Kidney (tissue), 14 donors: Measurements from ENCODE around the gene HSBP1L1. TPM values are rescaled to one million over a fixed set of nuclear protein-coding genes. Genes with fewer than 3 reads are reported as not detected.

Source experiments
- DNase-seq, 5 donors: peaks; one replicate each; pipeline ENCODE4 v3.0.0-alpha.2; 2013 to 2020
- FAIRE-seq: peaks from 2 replicates; lab custom pipeline; 2012; peaks lifted over from hg19 to GRCh38; lab: Jason Lieb, UNC
- H3K27ac ChIP-seq, 2 donors: one replicate each; pipeline ENCODE4 v1.7.0; 2013; ENCODE audit warnings: low read depth in 2 of 2, low read length in 2 of 2, inconsistent platforms in 1 of 2
- H3K27me3 ChIP-seq: one replicate; pipeline ENCODE4 v1.7.1; 2013; ENCODE audit warnings: low read length, inconsistent platforms; ENCODE audit not compliant: control insufficient read depth, insufficient read depth
- H3K36me3 ChIP-seq, 3 donors: one replicate each; pipeline versions ENCODE4 v1.7.0 to v1.7.1; 2013; ENCODE audit warnings: low read length in 3 of 3, control low read depth in 1 of 3, inconsistent platforms in 1 of 3; ENCODE audit not compliant: insufficient read depth in 3 of 3, control insufficient read depth in 2 of 3
- H3K4me1 ChIP-seq, 3 donors: one replicate each; pipeline versions ENCODE4 v1.7.0 to v1.7.1; 2013; ENCODE audit warnings: low read length in 3 of 3, inconsistent platforms in 1 of 3, low read depth in 1 of 3; ENCODE audit not compliant: control insufficient read depth in 2 of 3, insufficient read depth in 2 of 3
- H3K4me3 ChIP-seq, 3 donors: one replicate each; pipeline versions ENCODE4 v1.7.0 to v1.8.1; 2013; ENCODE audit warnings: low read length in 3 of 3, control low read depth in 1 of 3, inconsistent platforms in 1 of 3
- H3K9ac ChIP-seq, 3 donors: one replicate each; pipeline versions ENCODE4 v1.7.0 to v1.7.1; 2013; ENCODE audit warnings: low read length in 3 of 3, control low read depth in 1 of 3, inconsistent platforms in 1 of 3
- H3K9me3 ChIP-seq, 3 donors: one replicate each; pipeline versions ENCODE4 v1.7.0 to v1.7.1; 2013; ENCODE audit warnings: low read length in 3 of 3, control low read depth in 1 of 3, inconsistent platforms in 1 of 3; ENCODE audit not compliant: control insufficient read depth in 2 of 3, insufficient read depth in 1 of 3
- CTCF ChIP-seq: IDR thresholded peaks from 3 replicates; pipeline ENCODE4 v1.5.1; 2012; ENCODE audit warnings: mild to moderate bottlenecking, moderate library complexity, borderline replicate concordance; ENCODE audit not compliant: insufficient read depth; ENCODE audit errors: extremely low read depth
- intact Hi-C: fragments of 100-400 bp; cut with DNase I; formaldehyde crosslinking; loops from one replicate; pipeline ENCODE4 v1.11.1; 2022
- polyA plus RNA-seq: library from polyadenylated mRNA; stranded (reverse); fragments of 350-450 nt; fragmentation: Illumina TruSeq; extraction: RNeasy Lipid Tissue Mini Kit (QIAGEN cat#74804); gene quantifications from one replicate; pipeline ENCODE4 v1.2.3, GENCODE V29; 2014; ENCODE audit warnings: low read depth, low replicate concordance; ENCODE audit not compliant: insufficient read depth
- total RNA-seq: library from RNA; stranded (reverse); fragmentation: NEBNext Ultra II Directional; extraction: Animal tissue kit (Norgen Biotek cat#: 25700); gene quantifications from one replicate; pipeline ENCODE4 v1.2.1, GENCODE V29; 2021
- donor health status: control.
- donor health status: control.
- donor health status: control.
- donor health status: control.
- donor health status: control.
- donor health status: DM: yes; HTN: yes; CAD: no.
- donor health status: Normal renal cell carcinoma (clear cell type).

HSBP1L1 gene
- total and polyA plus RNA-seq, 2 donors from 2014 or later, result 26.0 to 43.6 TPM

- no peak overlapping the region for H3K9ac ChIP-seq
- no peaks in the 10 kb centered on the region for H3K9me3 ChIP-seq
- intact Hi-C loops, result no loop called here
- H3K4me1 ChIP-seq, result peaks cover 0 to 33% (median 16%) of the 10 kb centered on the region in 3 donors
- peak in 2 of 5 donors; percentile 24 to 59 for DNase-seq
- H3K27me3 ChIP-seq, result no peaks in the 10 kb centered on the region
- FAIRE-seq, result no peak
- no peak overlapping the region for H3K4me3 ChIP-seq
- no peak overlapping the region for H3K27ac ChIP-seq
- TF ChIP-seq CTCF, result no peak
- peaks cover 0 to 13% (median 8%) of the 10 kb centered on the region in 3 donors for H3K36me3 ChIP-seq
These were observed 23.5 kb upstream of the HSBP1L1 start for GRCh38 chr18:79940814-79941472.

GRCh38 chr18:79941473-79942119 is 22.8 kb upstream of the HSBP1L1 start:
- Histone ChIP-seq H3K9ac (no peak overlapping the region), H3K9me3 (no peaks in the 10 kb centered on the region), H3K36me3 (peaks cover 0 to 10% (median 8%) of the 10 kb centered on the region in 3 donors), H3K4me3 (no peak overlapping the region), H3K27me3 (no peaks in the 10 kb centered on the region), H3K27ac (peak overlapping the region in 1 of 2 donors; percentile 49), H3K4me1 (peaks cover 0 to 35% (median 18%) of the 10 kb centered on the region in 3 donors)
- no peak for TF ChIP-seq CTCF
- intact Hi-C loops, result no loop called here
- DNase-seq (peak in 2 of 5 donors; percentile 26 to 38), FAIRE-seq (no peak)

- H3K9ac ChIP-seq, result no peak overlapping the region
- peak overlapping the region in 1 of 2 donors; percentile 25 for H3K27ac ChIP-seq
- H3K9me3 ChIP-seq, result no peaks in the 10 kb centered on the region
- intact Hi-C loops, result no loop called here
- FAIRE-seq (no peak), DNase-seq (peak in 1 of 5 donors; percentile 4)
- H3K36me3 ChIP-seq, result peaks cover 0 to 14% (median 8%) of the 10 kb centered on the region in 3 donors
- no peak overlapping the region for H3K4me3 ChIP-seq
- no peak for TF ChIP-seq CTCF
- H3K4me1 ChIP-seq, result peaks cover 0 to 39% (median 21%) of the 10 kb centered on the region in 3 donors
- H3K27me3 ChIP-seq, result no peaks in the 10 kb centered on the region
These were observed 22.2 kb upstream of the HSBP1L1 start for GRCh38 chr18:79942211-79942610.
